Endothelial cell of umbilical vein (primary cell): ENCODE data around the gene PRF1. TPM values are rescaled to one million over a fixed set of nuclear protein-coding genes. Genes with fewer than 3 reads are reported as not detected.

ENCODE experiments used
- BruUV-seq: library from RNA; stranded (reverse); fragments of 400-500 nt; replicated peaks from 2 replicates; lab custom pipeline; 2021; lab: Mats Ljungman, UMichigan
- CTCF ChIA-PET: fragments of 300-600, 350-600 bp; sonication (Branson Sonifier 250); formaldehyde crosslinking; loops from one replicate; lab custom pipeline; 2021; ENCODE audit warnings: antibody characterized with exemption, inconsistent platforms; lab: Charles Lee
- POLR2A ChIA-PET: fragments of 300-600, 350-600 bp; sonication (Branson Sonifier 250); formaldehyde crosslinking; loops from one replicate; lab custom pipeline; 2021; ENCODE audit warnings: antibody characterized with exemption, inconsistent platforms; lab: Charles Lee
- DNase-seq: peaks from one replicate; pipeline ENCODE4 v3.0.0-alpha.2; 2011; ENCODE audit warnings: low read depth, low spot score
- FAIRE-seq: peaks from 2 replicates; lab custom pipeline; 2011; peaks lifted over from hg19 to GRCh38; lab: Jason Lieb, UNC
- H2AFZ ChIP-seq: 2 replicates; pipeline ENCODE4 v1.6.0; 2012; ENCODE audit warnings: low read depth, low read length, control low read depth, inconsistent platforms
- H3K27ac ChIP-seq: 2 replicates; pipeline ENCODE4 v1.5.1; 2011; ENCODE audit warnings: low read depth, mild to moderate bottlenecking, control low read depth, low read length, moderate library complexity; ENCODE audit not compliant: insufficient read depth
- H3K27me3 ChIP-seq, 2 experiments: 2 replicates each; pipeline versions ENCODE4 v1.6.0 to v1.6.1; 2011; ENCODE audit warnings: low read length in 2 of 2, mixed read lengths in 1 of 2; ENCODE audit not compliant: control insufficient read depth in 2 of 2, insufficient read depth in 2 of 2
- H3K36me3 ChIP-seq, 2 experiments: 2 replicates in 1 of 2; 3 replicates in 1 of 2; pipeline ENCODE4 v1.5.1; 2011; ENCODE audit warnings: low read length in 2 of 2, mild to moderate bottlenecking in 1 of 2, moderate library complexity in 1 of 2; ENCODE audit not compliant: control insufficient read depth in 2 of 2, insufficient read depth in 2 of 2; ENCODE audit errors: extremely low read depth in 1 of 2
- H3K4me1 ChIP-seq: 3 replicates; pipeline ENCODE4 v1.5.1; 2011; ENCODE audit warnings: mild to moderate bottlenecking, low read length; ENCODE audit not compliant: control insufficient read depth, insufficient read depth; ENCODE audit errors: extremely low read depth
- H3K4me2 ChIP-seq: 2 replicates; pipeline ENCODE4 v1.6.1; 2011; ENCODE audit warnings: low read length, control low read depth, mixed read lengths; ENCODE audit not compliant: insufficient read depth
- H3K4me3 ChIP-seq, 3 experiments: fragments of 200-600 bp in 1 of 3; sonication (generic), shearing (Covaris generic) in 1 of 3; replicated peaks in 1 of 3; 2 replicates each; pipeline ENCODE4 v1.5.1; 2011 to 2016; ENCODE audit warnings: control low read depth in 3 of 3, low read length in 3 of 3, mild to moderate bottlenecking in 2 of 3, inconsistent platforms in 1 of 3, low read depth in 1 of 3, moderate library complexity in 1 of 3; ENCODE audit not compliant: insufficient read depth in 1 of 3
- H3K79me2 ChIP-seq: 2 replicates; pipeline ENCODE4 v1.6.0; 2012; ENCODE audit warnings: low read length, inconsistent platforms; ENCODE audit not compliant: control insufficient read depth, insufficient read depth
- H3K9ac ChIP-seq: replicated peaks from 2 replicates; pipeline ENCODE3; 2011; ENCODE audit warnings: low read length, control low read depth; ENCODE audit not compliant: insufficient read depth; ENCODE audit errors: extremely low read depth
- H3K9me1 ChIP-seq: replicated peaks from 3 replicates; pipeline ENCODE4 v1.6.0; 2011; ENCODE audit warnings: mild to moderate bottlenecking, low read length; ENCODE audit not compliant: control insufficient read depth, insufficient read depth; ENCODE audit errors: extremely low read depth
- H3K9me3 ChIP-seq: replicated peaks from 2 replicates; pipeline ENCODE4 v1.5.1; 2012; ENCODE audit warnings: low read length, inconsistent platforms; ENCODE audit not compliant: control insufficient read depth, insufficient read depth
- H4K20me1 ChIP-seq: replicated peaks from 2 replicates; pipeline ENCODE3; 2011; ENCODE audit warnings: mild to moderate bottlenecking, low read length; ENCODE audit not compliant: control insufficient read depth, insufficient read depth; ENCODE audit errors: extremely low read depth
- CTCF ChIP-seq, 2 donors: IDR thresholded peaks; 1 replicate in 1 of 2; 2 replicates in 1 of 2; pipeline ENCODE4 v1.5.1; 2011; ENCODE audit warnings: low read length in 2 of 2, mild to moderate bottlenecking in 2 of 2, moderate library complexity in 2 of 2, control low read depth in 1 of 2, inconsistent platforms in 1 of 2, low read depth in 1 of 2; ENCODE audit not compliant: insufficient read depth in 1 of 2; ENCODE audit errors: extremely low read depth in 1 of 2
- EZH2 ChIP-seq: IDR thresholded peaks from 2 replicates; pipeline ENCODE4 v1.6.1; 2012; ENCODE audit warnings: borderline replicate concordance, low read depth, mild to moderate bottlenecking, moderate library complexity, low read length, inconsistent platforms; ENCODE audit not compliant: severe bottlenecking
- FOS ChIP-seq: IDR thresholded peaks from 2 replicates; pipeline ENCODE4 v1.6.1; 2011; ENCODE audit warnings: mild to moderate bottlenecking, low read length, moderate library complexity, borderline replicate concordance; ENCODE audit not compliant: insufficient read depth
- GATA2 ChIP-seq: IDR thresholded peaks from 2 replicates; pipeline ENCODE4 v1.7.0; 2011; ENCODE audit warnings: low read depth, mild to moderate bottlenecking, moderate library complexity, mixed read lengths, low read length; ENCODE audit not compliant: insufficient read length, insufficient read depth
- JUN ChIP-seq: IDR thresholded peaks from 2 replicates; pipeline ENCODE4 v1.6.1; 2011; ENCODE audit warnings: borderline replicate concordance, low read depth; ENCODE audit not compliant: insufficient read length, insufficient read depth
- MAX ChIP-seq: IDR thresholded peaks from 2 replicates; pipeline ENCODE4 v1.6.1; 2011; ENCODE audit not compliant: insufficient read depth, insufficient read length
- MYC ChIP-seq: IDR thresholded peaks from one replicate; pipeline ENCODE4 v1.6.1; 2011; ENCODE audit warnings: mild to moderate bottlenecking, low read depth, low read length
- POLR2A ChIP-seq: IDR thresholded peaks from 2 replicates; pipeline ENCODE4 v1.6.1; 2012; ENCODE audit warnings: low read depth, mild to moderate bottlenecking, control low read depth, low read length
- POLR2AphosphoS5 ChIP-seq: IDR thresholded peaks from 2 replicates; pipeline ENCODE4 v1.6.1; 2012; ENCODE audit warnings: low read depth, mild to moderate bottlenecking, control low read depth, low read length, moderate library complexity; ENCODE audit not compliant: insufficient read depth
- dilution Hi-C: fragments of 300-500 bp; cut with MboI; formaldehyde crosslinking; loops from one replicate; pipeline ENCODE4 v1.15.0; 2019; ENCODE audit warnings: low sequenced_read_pairs; ENCODE audit not compliant: extremely low pct_ligation_motif_present
- intact Hi-C: fragments of 100-400 bp; cut with micrococcal nuclease; formaldehyde crosslinking; loops from one replicate; pipeline ENCODE4 v1.10.0; 2022
- polyA plus RNA-seq, 4 experiments: library from polyadenylated mRNA; depleted of rRNA in 3 of 4; stranded (reverse) in 3 of 4; unstranded in 1 of 4; fragments of >200 nt; gene quantifications; 2 replicates each; pipeline versions ENCODE4 v1.2.1 to v1.2.3, GENCODE V29; 2011 to 2012; ENCODE audit warnings: missing spikeins in 1 of 4
- total RNA-seq: library from RNA; stranded (reverse); gene quantifications from 2 replicates; pipeline ENCODE4 v1.2.3, GENCODE V29; 2021

PRF1 gene
- total and polyA plus RNA-seq, 2 donors (not counting 3 experiments of a cell fraction or from before 2014, with no cell fraction given): not detected

GRCh38 chr10:70594161-70594560, 8.4 kb downstream of the PRF1 start:
- TF ChIP-seq EZH2 (no peak), MYC (no peak), POLR2A (no peak), POLR2AphosphoS5 (no peak), JUN (no peak), FOS (no peak), MAX (no peak), CTCF (IDR thresholded peaks at IDR 0.05; ENCODE audit: extremely low read depth in 1 of 2, insufficient read depth in 1 of 2, low read depth in 1 of 2, low read length in 2 of 2) (no peak), GATA2 (no peak)
- Histone ChIP-seq H2AFZ (no peak overlapping the region), H3K9me1 (no peaks in the 10 kb centered on the region), H3K36me3 (no peaks in the 10 kb centered on the region), H4K20me1 (no peaks in the 10 kb centered on the region), H3K9ac (no peak overlapping the region), H3K27ac (no peak overlapping the region), H3K79me2 (no peaks in the 10 kb centered on the region), H3K4me1 (no peaks in the 10 kb centered on the region), H3K27me3 (peaks cover 3 to 8% of the 10 kb centered on the region in 2 experiments), H3K9me3 (no peaks in the 10 kb centered on the region), H3K4me2 (no peak overlapping the region), H3K4me3 (no peak overlapping the region)
- BruUV-seq: no TSS peak
- dilution Hi-C loops: no loop called here
- FAIRE-seq: no peak
- ChIA-PET POLR2A (interaction anchor here (0.6 kb wide), 1 partner anchor 447 kb away, joined by 3 read pairs; no protein-coding TSS in a partner anchor), CTCF (no interaction called here)
- intact Hi-C loops: no loop called here
- DNase-seq: no peak
